RWPE1 (cell line): ENCODE data around the gene TXNDC11.

ENCODE experiments used
- CTCF ChIA-PET: fragments of 350-600 bp; sonication (Branson Sonifier 250); formaldehyde crosslinking; extraction: SDS; loops from one replicate; lab custom pipeline; 2021; lab: Yijun Ruan, JAX
- POLR2A ChIA-PET: fragments of 400-600 bp; formaldehyde crosslinking; extraction: SDS; loops from one replicate; lab custom pipeline; 2020; ENCODE audit warnings: antibody characterized with exemption; ENCODE audit not compliant: low non-redundant PET; lab: Yijun Ruan, JAX
- DNase-seq: peaks from one replicate; pipeline ENCODE4 v3.0.0; 2012; ENCODE audit warnings: low spot score
- H3K27ac ChIP-seq: fragments of 450-650 bp; 2 replicates; pipeline ENCODE4 v1.5.1; 2017
- CTCF ChIP-seq: fragments of 450-650 bp; conservative IDR thresholded peaks from 2 replicates; pipeline ENCODE4 v1.5.1; 2017; ENCODE audit warnings: low read depth, mild to moderate bottlenecking

Gene TXNDC11

GRCh38 chr16:11734653-11735043, 8.0 kb downstream of the TXNDC11 start:
- CTCF ChIA-PET: interaction anchor here (0.7 kb wide), 1 partner anchor 20 kb away, joined by 4 read pairs; no protein-coding TSS in a partner anchor
- TF ChIP-seq CTCF: no peak
- H3K27ac ChIP-seq: no peak overlapping the region
- POLR2A ChIA-PET: interaction anchor here (0.5 to 0.8 kb wide), 2 partner anchors 15 to 109 kb away, joined by 3 to 4 read pairs; no protein-coding TSS in a partner anchor
- DNase-seq: no peak

- POLR2A ChIA-PET: interaction anchor here (0.5 to 0.8 kb wide), 2 partner anchors 15 to 109 kb away, joined by 3 to 4 read pairs; no protein-coding TSS in a partner anchor
- no peak for TF ChIP-seq CTCF
- DNase-seq: no peak
- H3K27ac ChIP-seq: no peak overlapping the region
- CTCF ChIA-PET: interaction anchor here (0.7 kb wide), 1 partner anchor 20 kb away, joined by 4 read pairs; no protein-coding TSS in a partner anchor
Measured at GRCh38 chr16:11734025-11734652, 8.5 kb downstream of the TXNDC11 start.

- ChIA-PET CTCF (no interaction called here), POLR2A (no interaction called here)
- no peak for DNase-seq
- TF ChIP-seq CTCF: no peak
- H3K27ac ChIP-seq: no peak overlapping the region
Measured at GRCh38 chr16:11731222-11731621, 11.4 kb downstream of the TXNDC11 start.

GRCh38 chr16:11729787-11730186, 12.9 kb downstream of the TXNDC11 start:
- no peak for TF ChIP-seq CTCF
- POLR2A ChIA-PET: no interaction called here
- H3K27ac ChIP-seq: no peak overlapping the region
- DNase-seq: no peak
- CTCF ChIA-PET: interaction anchor here (0.7 kb wide), 1 partner anchor 334 kb away, joined by 3 read pairs; no protein-coding TSS in a partner anchor

- DNase-seq: no peak
- H3K27ac ChIP-seq: no peak overlapping the region
- TF ChIP-seq CTCF: no peak
- CTCF ChIA-PET: no interaction called here
- POLR2A ChIA-PET: no interaction called here
Measured at GRCh38 chr16:11727796-11728543, 14.7 kb downstream of the TXNDC11 start.

GRCh38 chr16:11726008-11726407, 16.6 kb downstream of the TXNDC11 start:
- H3K27ac ChIP-seq: no peak overlapping the region
- TF ChIP-seq CTCF: no peak
- ChIA-PET POLR2A (no interaction called here), CTCF (interaction anchor here (0.7 kb wide), 2 partner anchors 111 to 335 kb away, joined by 3 to 4 read pairs; no protein-coding TSS in a partner anchor)
- DNase-seq: no peak
